ENCODE measurements around the gene SLC2A13.

DNA sequence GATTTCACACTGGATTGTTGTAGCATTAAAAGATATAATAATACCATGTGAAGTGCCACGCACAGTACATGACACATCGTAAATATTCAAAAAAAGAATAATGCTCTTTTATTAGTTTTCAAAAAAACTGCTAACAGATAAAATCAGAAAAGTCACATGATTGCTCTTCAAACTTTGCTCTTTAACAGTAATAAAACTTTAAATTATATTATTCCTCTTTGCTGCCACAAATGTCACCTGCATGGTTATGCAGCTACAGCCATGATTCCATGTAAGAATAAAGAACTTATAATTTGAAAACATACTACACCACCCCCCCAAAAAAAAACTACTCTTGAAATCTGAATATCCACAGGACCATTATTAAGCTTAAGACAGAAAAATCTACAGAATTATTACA lies 90.0 kb downstream of the SLC2A13 start:
- TF ChIP-seq, protein P1, sequence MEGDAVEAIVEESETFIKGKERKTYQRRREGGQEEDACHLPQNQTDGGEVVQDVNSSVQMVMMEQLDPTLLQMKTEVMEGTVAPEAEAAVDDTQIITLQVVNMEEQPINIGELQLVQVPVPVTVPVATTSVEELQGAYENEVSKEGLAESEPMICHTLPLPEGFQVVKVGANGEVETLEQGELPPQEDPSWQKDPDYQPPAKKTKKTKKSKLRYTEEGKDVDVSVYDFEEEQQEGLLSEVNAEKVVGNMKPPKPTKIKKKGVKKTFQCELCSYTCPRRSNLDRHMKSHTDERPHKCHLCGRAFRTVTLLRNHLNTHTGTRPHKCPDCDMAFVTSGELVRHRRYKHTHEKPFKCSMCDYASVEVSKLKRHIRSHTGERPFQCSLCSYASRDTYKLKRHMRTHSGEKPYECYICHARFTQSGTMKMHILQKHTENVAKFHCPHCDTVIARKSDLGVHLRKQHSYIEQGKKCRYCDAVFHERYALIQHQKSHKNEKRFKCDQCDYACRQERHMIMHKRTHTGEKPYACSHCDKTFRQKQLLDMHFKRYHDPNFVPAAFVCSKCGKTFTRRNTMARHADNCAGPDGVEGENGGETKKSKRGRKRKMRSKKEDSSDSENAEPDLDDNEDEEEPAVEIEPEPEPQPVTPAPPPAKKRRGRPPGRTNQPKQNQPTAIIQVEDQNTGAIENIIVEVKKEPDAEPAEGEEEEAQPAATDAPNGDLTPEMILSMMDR (IDR thresholded peaks at IDR 0.05) = no peak
- no peak for TF ChIP-seq POLR2A (IDR thresholded peaks at IDR 0.05)

Measured in upper lobe of left lung (tissue), 4 donors.